NCI-H1092 (cell line): ENCODE measurements around the gene SPDYE2.
"Not testable (repeated sequence)": the region's sequence is repeated elsewhere in the genome, so short reads cannot be mapped to it uniquely, and the experiment has no call there.

Experiments used
- DNase-seq: peaks from one replicate; lab custom pipeline; 2025; lab: John Stamatoyannopoulos, UW

Gene SPDYE2

DNA sequence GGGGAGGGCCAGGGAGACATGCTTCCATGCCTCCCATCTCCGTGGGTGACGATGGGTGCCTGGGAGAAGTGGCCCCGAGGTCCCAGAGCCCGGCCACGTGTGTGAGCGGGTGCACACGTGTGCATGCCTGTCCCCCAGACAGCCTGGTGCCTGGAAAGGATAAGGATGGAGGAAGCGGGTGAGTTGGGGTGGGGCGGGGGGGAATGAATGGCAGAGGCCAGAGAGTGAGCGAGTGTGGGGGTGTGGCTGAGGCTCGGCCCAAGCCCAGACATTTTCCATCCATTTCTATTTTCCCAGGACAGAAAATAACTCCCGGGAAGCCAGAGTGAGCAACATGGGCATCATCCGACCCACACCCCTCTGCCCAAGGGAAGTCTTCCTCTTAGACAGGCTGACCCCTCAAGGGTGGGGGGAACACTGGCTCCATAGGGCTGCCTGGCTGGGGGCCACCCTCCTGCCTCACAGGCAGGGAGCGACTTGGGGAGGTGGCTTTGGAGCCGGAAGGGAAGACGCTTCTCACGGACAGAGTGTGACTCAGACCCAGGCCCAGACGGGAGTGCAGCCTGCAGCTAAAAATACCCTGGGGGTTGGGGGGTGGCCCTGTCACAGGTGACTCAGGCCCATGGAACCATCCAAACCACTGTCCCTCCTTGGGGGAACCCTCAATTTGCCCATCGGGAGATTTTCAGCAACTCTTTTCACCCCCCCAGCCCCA lies 53.6 kb downstream of the SPDYE2 start:
- DNase-seq: not testable (repeated sequence)

DNA sequence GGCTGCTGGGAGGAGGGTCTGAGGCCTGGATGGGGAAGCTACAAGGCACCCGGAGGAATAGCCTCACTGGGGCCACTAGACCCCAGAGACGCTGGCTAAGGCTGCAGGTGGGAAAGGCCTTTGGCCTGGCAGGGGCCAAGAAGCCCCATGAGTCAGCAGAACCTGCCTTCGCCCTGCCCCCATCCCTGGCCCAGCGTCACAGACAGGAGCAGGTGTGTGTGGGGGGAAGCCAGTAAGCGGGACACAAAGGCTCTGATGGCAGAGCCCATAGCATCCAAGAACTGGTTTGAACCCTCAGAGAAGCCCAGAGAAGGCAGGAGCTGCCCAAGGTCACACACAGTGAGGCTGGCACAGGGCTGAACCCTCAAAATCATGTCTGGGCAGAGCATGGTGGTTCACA lies 55.8 kb downstream of the SPDYE2 start:
- not testable (repeated sequence) for DNase-seq

DNA sequence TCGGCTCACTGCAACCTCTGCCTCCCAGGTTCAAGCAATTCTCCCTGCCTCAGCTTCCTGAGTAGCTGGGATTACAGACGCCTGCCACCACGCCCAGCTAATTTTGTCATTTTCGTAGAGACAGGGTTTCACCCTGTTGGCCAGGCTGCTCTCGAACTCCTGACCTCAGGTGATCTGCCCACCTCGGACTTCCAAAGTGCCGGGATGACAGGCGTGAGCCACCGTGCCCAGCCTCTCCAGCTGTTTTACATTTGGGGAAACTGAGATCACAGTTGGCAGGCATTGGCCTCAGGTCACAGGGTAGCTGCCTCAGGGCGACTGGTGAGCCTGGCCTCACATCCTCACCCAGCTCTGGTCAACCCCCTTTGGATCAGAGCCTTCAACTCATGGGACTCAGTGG lies 58.7 kb downstream of the SPDYE2 start:
- not testable (repeated sequence) for DNase-seq

DNA sequence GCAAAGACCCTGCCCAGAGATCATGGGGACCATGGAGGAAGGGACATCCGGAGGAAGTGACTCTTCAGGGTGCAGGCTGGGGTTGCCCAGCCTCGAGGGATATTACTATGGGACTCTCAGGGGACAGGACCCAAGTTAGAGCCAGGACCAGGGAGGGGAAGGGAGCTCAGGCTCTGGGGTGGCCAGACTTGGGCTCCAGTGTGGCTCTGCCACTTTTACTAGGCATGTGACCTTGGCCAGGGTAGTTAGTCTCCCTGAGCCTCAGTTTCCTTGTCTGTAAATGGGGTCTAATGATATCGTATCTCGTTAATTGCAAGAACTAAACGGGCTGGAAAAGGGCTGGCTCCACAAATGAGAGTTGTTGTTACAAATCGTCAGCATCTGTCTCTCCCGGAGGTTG lies 59.4 kb downstream of the SPDYE2 start:
- DNase-seq: not testable (repeated sequence)

DNA sequence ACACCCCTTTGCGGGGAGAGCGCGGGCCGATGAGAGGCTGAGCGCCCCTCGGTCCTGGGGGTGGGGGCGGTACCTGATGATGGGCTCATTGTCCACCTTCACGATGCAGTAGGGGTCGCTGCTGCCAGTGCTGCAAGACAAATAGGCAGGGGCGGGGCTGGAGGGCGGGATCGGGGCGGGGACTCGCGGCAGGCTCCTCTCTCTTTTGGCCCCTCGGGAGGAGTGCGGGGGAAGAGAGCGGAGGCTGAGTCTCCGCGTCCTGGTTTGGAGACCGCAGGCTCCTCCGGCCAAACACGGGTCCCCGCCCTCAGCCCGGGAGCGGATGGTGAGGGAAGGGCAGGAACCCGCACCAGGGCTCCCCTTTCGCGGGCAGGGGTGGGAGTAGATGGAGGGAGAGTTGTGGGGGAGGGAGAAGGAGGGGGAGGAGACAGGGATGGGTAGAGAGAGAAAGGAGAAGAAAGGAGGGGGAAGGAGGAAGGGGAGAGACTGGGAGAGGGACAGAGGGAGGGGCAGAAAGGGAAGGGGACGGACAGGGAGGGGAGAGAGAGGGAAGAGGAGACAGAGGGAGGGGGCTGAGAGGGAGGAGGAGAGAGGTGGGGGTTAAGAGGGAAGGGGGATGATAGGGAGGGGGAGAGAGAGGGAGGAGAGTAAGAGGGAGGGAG lies 60.1 kb downstream of the SPDYE2 start:
- DNase-seq: not testable (repeated sequence)

DNA sequence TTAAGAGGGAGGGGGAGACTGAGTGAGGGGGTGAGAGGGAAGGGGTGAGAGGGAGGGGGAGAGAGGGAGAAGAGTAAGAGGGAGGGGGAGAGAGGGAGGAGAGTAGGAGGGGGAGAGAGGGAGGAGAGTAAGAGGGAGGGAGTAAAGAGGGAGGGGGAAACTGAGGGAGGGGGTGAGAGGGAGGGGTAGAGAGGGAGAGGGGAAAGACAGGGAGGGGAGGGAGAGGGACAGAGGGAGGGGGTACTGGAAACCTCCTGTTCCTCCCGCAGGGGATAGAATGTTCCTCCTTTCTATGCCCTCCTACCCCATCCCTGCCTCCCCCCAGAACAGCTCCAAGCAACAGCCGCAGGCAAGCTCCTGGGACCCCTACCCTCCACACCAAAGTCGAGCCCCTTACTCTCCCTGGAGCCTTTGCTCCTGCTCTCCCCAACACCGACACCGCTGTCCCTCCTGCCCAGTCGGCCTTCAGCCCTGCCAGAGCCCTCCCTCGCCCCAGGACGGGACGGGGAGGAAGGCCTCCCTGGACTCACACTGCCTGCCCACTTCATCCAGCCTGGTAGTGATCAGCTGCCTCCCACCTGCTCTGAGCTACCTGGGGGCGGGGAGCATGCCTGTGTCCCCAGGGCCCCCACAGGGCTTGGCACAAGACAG lies 60.8 kb downstream of the SPDYE2 start:
- not testable (repeated sequence) for DNase-seq
